HuH-7 (cell line): ENCODE data around the gene LCOR.
"Not testable (repeated sequence)": the region's sequence is repeated elsewhere in the genome, so short reads cannot be mapped to it uniquely, and the experiment has no call there.

Experiments used
- DNase-seq: peaks from one replicate; pipeline ENCODE4 v3.0.0; 2011; ENCODE audit warnings: low spot score

Gene LCOR

GRCh38 chr10:97033841-97034240 is 201.7 kb downstream of the LCOR start:
- DNase-seq: not testable (repeated sequence)

- DNase-seq: no peak
Observed at GRCh38 chr10:97034301-97034700, 202.2 kb downstream of the LCOR start.

- no peak for DNase-seq
Observed at GRCh38 chr10:97034958-97035769, 203.1 kb downstream of the LCOR start.

GRCh38 chr10:97037365-97038361 is 205.6 kb downstream of the LCOR start:
- DNase-seq: peak; percentile 86

- no peak for DNase-seq
Observed at GRCh38 chr10:97038688-97039087, 206.6 kb downstream of the LCOR start.

GRCh38 chr10:97039538-97040247 is 207.6 kb downstream of the LCOR start:
- DNase-seq: no peak

- DNase-seq: no peak
Observed at GRCh38 chr10:97040248-97040584, 208.1 kb downstream of the LCOR start.

- DNase-seq: no peak
Observed at GRCh38 chr10:97040706-97041105, 208.6 kb downstream of the LCOR start.

GRCh38 chr10:97042081-97042480 is 210.0 kb downstream of the LCOR start:
- DNase-seq: no peak

- no peak for DNase-seq
Observed at GRCh38 chr10:97042716-97043562, 210.8 kb downstream of the LCOR start.

- no peak for DNase-seq
Observed at GRCh38 chr10:97043563-97043855, 211.4 kb downstream of the LCOR start.
